Activated CD4-positive, alpha-beta memory T cell treated with anti-CD3 and anti-CD28 coated beads, Interleukin-2, amount 10 ng/mL, durations not matched to agents 7 days and 5 days (primary cell): ENCODE results near the gene ARRB1. TPM values are rescaled to one million over a fixed set of nuclear protein-coding genes. Genes with fewer than 3 reads are reported as not detected.
"Not testable (repeated sequence)": the region's sequence is repeated elsewhere in the genome, so short reads cannot be mapped to it uniquely, and the experiment has no call there.

Experiments
- CTCF ChIA-PET: fragments of 350-600 bp; sonication (Branson Sonifier 250); formaldehyde crosslinking; loops from one replicate; lab custom pipeline; 2021; ENCODE audit warnings: antibody characterized with exemption, inconsistent platforms; lab: Charles Lee
- POLR2A ChIA-PET: fragments of 350-600 bp; sonication (Branson Sonifier 250); formaldehyde crosslinking; loops from one replicate; lab custom pipeline; 2021; ENCODE audit warnings: antibody characterized with exemption; lab: Charles Lee
- DNase-seq: peaks from one replicate; pipeline ENCODE4 v3.0.0-alpha.2; 2020
- H3K27ac Mint-ChIP-seq: one replicate; pipeline ENCODE4 v1.8.0; 2021; ENCODE audit warnings: mild to moderate bottlenecking, mixed read lengths
- H3K27me3 Mint-ChIP-seq: one replicate; pipeline ENCODE4 v1.8.0; 2021; ENCODE audit warnings: mixed read lengths
- H3K36me3 Mint-ChIP-seq: one replicate; pipeline ENCODE4 v1.8.0; 2021; ENCODE audit warnings: low read depth, mixed read lengths
- H3K4me1 Mint-ChIP-seq: one replicate; pipeline ENCODE4 v1.8.0; 2021; ENCODE audit warnings: mixed read lengths
- H3K4me3 Mint-ChIP-seq: one replicate; pipeline ENCODE4 v1.8.0; 2021; ENCODE audit warnings: mild to moderate bottlenecking, mixed read lengths
- H3K9me3 Mint-ChIP-seq: one replicate; pipeline ENCODE4 v1.8.0; 2021; ENCODE audit warnings: mixed read lengths
- total RNA-seq, 2 experiments: library from RNA; stranded (reverse); gene quantifications; one replicate each; pipeline ENCODE4 v1.2.3, GENCODE V29; 2021

The ARRB1 gene
- total RNA-seq, 2 experiments from 2014 or later = 13.4 to 19.0 TPM

DNA sequence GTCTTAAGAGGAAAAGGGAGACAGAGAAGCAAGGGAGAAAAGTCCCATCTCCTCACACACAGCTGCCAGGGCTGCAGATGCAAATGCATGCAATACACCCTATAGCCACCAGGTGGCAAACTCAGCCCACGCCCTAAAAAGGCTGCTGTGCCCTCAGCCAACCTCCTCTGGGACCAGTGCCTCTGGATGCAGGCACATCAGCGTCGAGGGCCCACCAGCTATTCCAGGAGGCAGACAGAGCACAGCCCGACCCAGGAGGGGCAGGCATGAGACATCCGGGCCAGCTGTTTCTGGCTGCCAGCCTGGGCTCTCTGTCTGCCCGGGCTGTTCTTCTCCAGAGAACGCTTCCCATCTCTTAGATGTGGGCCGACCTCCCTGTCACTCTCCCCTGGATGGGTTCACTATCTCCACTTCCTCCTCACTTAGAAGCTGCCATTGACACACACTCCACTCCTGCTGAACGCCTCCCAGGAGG lies 71.2 kb downstream of the ARRB1 start:
- H3K27ac Mint-ChIP-seq = no peak overlapping the region

DNA sequence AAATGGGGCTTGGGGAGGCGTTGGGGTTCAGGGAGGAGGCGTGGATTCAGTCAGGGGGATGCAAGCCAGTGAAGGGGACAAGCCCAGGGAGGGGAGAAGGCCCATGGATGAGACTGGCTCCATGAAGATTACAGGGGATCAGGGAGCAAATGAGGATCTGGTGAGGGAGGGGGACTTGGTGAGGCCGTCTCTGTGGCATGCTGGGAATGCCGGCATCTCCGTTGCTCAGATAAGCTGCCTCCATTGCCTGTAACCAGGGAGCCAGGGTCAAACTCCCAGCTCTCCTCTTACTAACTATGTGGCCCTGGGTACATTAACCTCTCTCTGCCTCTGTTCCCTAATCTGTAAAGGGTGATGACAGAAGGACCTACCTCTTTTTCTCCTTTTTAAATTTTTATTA lies 72.2 kb downstream of the ARRB1 start:
- DNase-seq = no peak
- ChIA-PET CTCF (interaction anchor here (1.0 to 9.9 kb wide), 25 partner anchors 8 to 254 kb away, joined by 3 to 339 read pairs (median 5); no protein-coding TSS in a partner anchor), POLR2A (interaction anchor here (0.8 to 1.9 kb wide), 5 partner anchors 8 to 121 kb away, joined by 3 to 9 read pairs (median 3); no protein-coding TSS in a partner anchor)
- Mint-ChIP-seq H3K4me3 (no peak overlapping the region), H3K27ac (no peak overlapping the region), H3K9me3 (no peaks in the 10 kb centered on the region), H3K4me1 (peaks cover 25% of the 10 kb centered on the region), H3K27me3 (no peaks in the 10 kb centered on the region), H3K36me3 (peaks cover 6% of the 10 kb centered on the region)

More for the DNA sequence above, 71.2 kb downstream of the ARRB1 start:
- Mint-ChIP-seq H3K9me3 (no peaks in the 10 kb centered on the region), H3K36me3 (peaks cover 6% of the 10 kb centered on the region), H3K4me3 (no peak overlapping the region), H3K27me3 (no peaks in the 10 kb centered on the region), H3K4me1 (peaks cover 24% of the 10 kb centered on the region)
- CTCF ChIA-PET = interaction anchor here (0.6 to 9.9 kb wide), 33 partner anchors 9 to 253 kb away, joined by 3 to 339 read pairs (median 5); no protein-coding TSS in a partner anchor
- peak; percentile 82 for DNase-seq
- POLR2A ChIA-PET = interaction anchor here (0.8 to 1.9 kb wide), 7 partner anchors 9 to 120 kb away, joined by 3 to 9 read pairs (median 3); no protein-coding TSS in a partner anchor

DNA sequence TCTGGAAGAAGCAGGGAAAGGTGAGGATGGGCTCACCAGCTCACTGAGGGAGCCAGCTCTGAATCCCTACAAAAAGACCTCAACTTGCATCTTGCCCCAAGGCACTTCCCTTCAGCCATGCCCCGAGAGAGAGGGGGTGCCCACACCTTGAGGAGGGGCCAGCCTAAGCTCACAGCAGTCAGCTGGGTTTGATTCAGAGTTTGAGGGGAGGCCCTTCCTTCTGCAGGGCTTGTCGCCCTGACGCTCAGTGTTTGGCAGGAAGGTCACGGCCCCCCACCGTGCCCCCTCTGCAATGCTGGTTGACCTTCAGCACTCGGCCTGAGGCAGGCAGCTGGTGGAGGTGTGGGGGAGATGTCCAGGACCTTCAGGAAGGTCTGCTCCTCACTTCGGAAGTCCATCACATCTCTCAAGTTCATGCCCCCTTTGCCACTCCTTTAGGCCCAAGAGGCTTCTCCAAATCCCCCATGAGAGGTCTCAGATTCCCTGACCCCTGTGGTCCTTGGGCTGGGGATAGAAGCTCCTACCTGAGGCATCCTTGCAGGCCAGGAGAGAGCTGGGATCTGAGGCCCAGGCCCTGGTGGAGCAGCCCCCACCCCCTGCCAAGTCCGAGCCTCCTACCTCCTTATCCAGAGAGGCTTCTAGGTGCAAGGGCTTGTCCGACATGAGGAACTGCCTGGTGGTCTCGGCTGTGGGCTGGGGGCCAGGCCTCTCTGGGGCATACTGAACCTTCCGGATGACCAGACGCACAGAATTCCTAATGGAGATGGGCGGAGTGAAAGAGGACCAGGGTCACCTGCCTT lies 73.3 kb downstream of the ARRB1 start:
- Mint-ChIP-seq H3K27me3 (no peaks in the 10 kb centered on the region), H3K4me1 (peaks cover 33% of the 10 kb centered on the region), H3K4me3 (no peak overlapping the region), H3K9me3 (no peaks in the 10 kb centered on the region), H3K36me3 (peaks cover 6% of the 10 kb centered on the region), H3K27ac (peak overlapping the region; percentile 1)
- POLR2A ChIA-PET = interaction anchor here (1.9 kb wide), 1 partner anchor 122 kb away, joined by 9 read pairs; no protein-coding TSS in a partner anchor
- DNase-seq = no peak
- CTCF ChIA-PET = interaction anchor here (1.3 to 9.9 kb wide), 6 partner anchors 7 to 173 kb away, joined by 3 to 339 read pairs (median 10); partner anchors contain the start of gene RPS3

DNA sequence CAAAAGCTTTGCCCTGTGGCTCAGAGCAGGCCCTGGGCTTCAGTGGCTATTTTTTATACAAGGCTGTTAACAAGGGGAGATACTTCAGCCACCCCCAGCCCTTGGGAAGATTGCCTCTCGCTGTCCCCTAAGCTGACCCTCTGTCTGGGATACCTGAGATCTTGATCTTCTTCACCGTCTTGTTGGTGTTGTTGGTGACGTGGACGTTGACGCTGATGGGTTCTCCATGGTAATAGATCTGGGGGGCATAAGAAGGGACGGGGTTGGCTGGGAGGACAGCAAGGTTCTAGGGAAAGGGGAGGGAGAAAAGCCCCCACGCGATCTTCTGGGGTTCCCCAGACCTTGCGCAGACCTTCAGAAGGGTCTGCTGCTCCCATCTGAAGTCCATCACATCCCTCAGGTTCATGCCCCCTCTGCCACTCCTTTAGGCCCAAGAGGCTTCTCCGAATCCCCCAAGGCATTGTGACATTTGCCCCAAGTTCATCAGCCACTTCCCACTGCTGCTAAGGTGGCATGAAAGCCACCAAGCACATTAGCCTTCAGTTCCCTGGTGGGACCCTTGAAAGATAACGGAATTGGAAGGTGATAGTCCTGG lies 74.2 kb downstream of the ARRB1 start:
- peaks cover 40% of the 10 kb centered on the region for H3K4me1 Mint-ChIP-seq
- CTCF ChIA-PET = interaction anchor here (1.1 to 9.9 kb wide), 12 partner anchors 13 to 257 kb away, joined by 3 to 339 read pairs (median 10); partner anchors contain the start of genes RPS3 and TPBGL
- H3K27me3 Mint-ChIP-seq = no peaks in the 10 kb centered on the region
- H3K36me3 Mint-ChIP-seq = peaks cover 6% of the 10 kb centered on the region
- H3K9me3 Mint-ChIP-seq = no peaks in the 10 kb centered on the region
- no peak for DNase-seq
- POLR2A ChIA-PET = interaction anchor here (2.0 to 2.8 kb wide), 5 partner anchors 29 to 122 kb away, joined by 8 to 29 read pairs (median 13); partner anchors contain the start of gene RPS3
- H3K27ac Mint-ChIP-seq = peak overlapping the region; percentile 95
- H3K4me3 Mint-ChIP-seq = no peak overlapping the region

DNA sequence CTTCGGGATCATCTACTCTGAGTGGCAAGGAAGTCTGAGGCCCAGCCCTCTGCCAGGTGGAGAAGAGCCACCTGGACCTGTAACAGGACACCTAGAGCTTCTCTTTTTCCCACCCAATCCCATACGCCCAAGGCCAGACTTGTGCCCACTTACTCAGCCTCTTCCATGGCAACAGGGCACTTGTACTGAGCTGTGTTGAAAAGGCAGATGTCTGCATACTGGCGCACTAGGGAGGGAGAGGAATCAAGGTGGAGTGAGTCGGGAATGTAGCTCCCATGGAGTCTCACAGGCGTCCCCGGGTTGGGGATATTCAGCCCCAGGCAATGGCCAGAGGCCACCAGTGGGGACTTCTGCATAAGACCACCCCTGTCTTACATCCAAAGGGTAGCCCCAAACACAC lies 74.8 kb downstream of the ARRB1 start:
- peak; percentile 13 for DNase-seq
- no peak overlapping the region for H3K4me3 Mint-ChIP-seq
- no peaks in the 10 kb centered on the region for H3K9me3 Mint-ChIP-seq
- CTCF ChIA-PET = interaction anchor here (0.8 to 9.9 kb wide), 17 partner anchors 10 to 258 kb away, joined by 3 to 339 read pairs (median 9); partner anchors contain the start of genes RPS3 and TPBGL
- peak overlapping the region; percentile 95 for H3K27ac Mint-ChIP-seq
- H3K27me3 Mint-ChIP-seq = no peaks in the 10 kb centered on the region
- POLR2A ChIA-PET = interaction anchor here (1.1 to 2.8 kb wide), 11 partner anchors 28 to 328 kb away, joined by 3 to 29 read pairs (median 6); partner anchors contain the start of genes RPS3, SPCS2 and XRRA1
- peaks cover 40% of the 10 kb centered on the region for H3K4me1 Mint-ChIP-seq
- peaks cover 6% of the 10 kb centered on the region for H3K36me3 Mint-ChIP-seq

DNA sequence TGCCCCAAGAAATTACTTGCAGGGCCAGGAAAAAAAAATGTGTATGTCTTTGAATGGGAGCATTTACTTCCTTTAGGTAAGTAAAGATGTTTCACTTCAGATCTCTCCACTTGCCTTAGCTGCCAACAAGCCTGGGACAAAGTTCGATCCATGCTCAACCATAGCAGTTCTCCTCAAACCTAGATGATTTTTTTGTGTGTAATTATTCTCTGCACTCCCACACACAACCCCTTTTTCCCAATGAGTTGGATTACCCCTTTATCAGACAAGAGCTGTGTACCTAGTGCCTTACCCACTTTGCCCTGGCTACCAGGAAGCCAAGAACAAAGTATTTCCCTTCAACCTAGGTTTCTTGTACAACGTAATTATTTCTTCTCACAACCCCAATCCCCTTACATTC lies 75.3 kb downstream of the ARRB1 start:
- POLR2A ChIA-PET = interaction anchor here (0.7 to 2.8 kb wide), 19 partner anchors 10 to 327 kb away, joined by 3 to 29 read pairs (median 5); partner anchors contain the start of genes RPS3, SPCS2 and XRRA1
- Mint-ChIP-seq H3K4me1 (peaks cover 40% of the 10 kb centered on the region), H3K27ac (peak overlapping the region; percentile 95), H3K4me3 (no peak overlapping the region), H3K36me3 (peaks cover 6% of the 10 kb centered on the region), H3K27me3 (no peaks in the 10 kb centered on the region), H3K9me3 (no peaks in the 10 kb centered on the region)
- CTCF ChIA-PET = interaction anchor here (0.8 to 9.9 kb wide), 20 partner anchors 10 to 783 kb away, joined by 3 to 339 read pairs (median 7); partner anchors contain the start of genes LIPT2, RPS3 and TPBGL
- DNase-seq = peak; percentile 6

DNA sequence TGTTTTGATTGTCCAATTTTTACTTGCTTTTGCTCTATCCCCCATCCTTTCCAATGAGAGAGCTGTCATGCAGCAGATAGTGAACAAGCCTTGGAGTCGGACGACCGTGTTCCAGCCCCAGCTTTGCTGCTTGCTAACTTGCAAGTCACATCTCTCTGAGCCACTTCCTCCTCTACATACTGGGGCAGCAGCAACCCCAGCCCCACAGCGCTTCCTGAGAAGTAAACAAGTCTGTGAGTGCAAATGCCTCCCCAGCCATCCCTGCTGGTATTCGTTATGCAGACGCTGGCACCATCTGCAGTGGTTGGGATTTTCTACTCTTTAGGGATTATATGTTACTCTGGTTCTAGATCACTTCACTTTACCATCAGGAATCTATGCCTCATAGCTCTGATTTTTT lies 75.9 kb downstream of the ARRB1 start:
- CTCF ChIA-PET = interaction anchor here (0.6 to 9.9 kb wide), 19 partner anchors 11 to 782 kb away, joined by 3 to 339 read pairs (median 8); partner anchors contain the start of genes LIPT2, RPS3 and TPBGL
- peaks cover 40% of the 10 kb centered on the region for H3K4me1 Mint-ChIP-seq
- H3K27ac Mint-ChIP-seq = peak overlapping the region; percentile 95
- no peaks in the 10 kb centered on the region for H3K27me3 Mint-ChIP-seq
- H3K36me3 Mint-ChIP-seq = peaks cover 6% of the 10 kb centered on the region
- no peaks in the 10 kb centered on the region for H3K9me3 Mint-ChIP-seq
- peak; percentile 84 for DNase-seq
- POLR2A ChIA-PET = interaction anchor here (0.6 to 2.8 kb wide), 28 partner anchors 10 to 1497 kb away, joined by 3 to 29 read pairs (median 5); partner anchors contain the start of genes NEU3, RPS3, SERPINH1 and SPCS2
- peak overlapping the region; percentile 62 for H3K4me3 Mint-ChIP-seq

DNA sequence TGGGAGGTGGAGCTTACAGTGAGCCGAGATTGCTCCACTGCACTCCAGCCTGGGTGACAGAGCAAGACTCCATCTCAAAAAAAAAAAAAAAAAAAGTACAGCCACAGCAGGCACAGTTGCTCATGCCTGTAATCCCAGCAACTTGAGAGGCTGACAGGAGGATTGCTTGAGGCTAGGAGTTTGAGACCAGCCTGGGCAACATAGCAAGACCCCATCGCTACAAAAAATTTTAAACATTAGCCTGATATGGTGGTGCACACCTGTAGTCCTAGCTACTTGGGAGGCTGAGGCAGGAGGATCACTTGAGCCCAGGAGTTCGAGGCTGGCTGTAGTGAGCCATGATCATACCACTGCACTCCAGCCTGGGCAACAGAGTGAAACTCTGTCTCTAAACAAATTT lies 76.7 kb downstream of the ARRB1 start:
- not testable (repeated sequence) for H3K36me3 Mint-ChIP-seq

DNA sequence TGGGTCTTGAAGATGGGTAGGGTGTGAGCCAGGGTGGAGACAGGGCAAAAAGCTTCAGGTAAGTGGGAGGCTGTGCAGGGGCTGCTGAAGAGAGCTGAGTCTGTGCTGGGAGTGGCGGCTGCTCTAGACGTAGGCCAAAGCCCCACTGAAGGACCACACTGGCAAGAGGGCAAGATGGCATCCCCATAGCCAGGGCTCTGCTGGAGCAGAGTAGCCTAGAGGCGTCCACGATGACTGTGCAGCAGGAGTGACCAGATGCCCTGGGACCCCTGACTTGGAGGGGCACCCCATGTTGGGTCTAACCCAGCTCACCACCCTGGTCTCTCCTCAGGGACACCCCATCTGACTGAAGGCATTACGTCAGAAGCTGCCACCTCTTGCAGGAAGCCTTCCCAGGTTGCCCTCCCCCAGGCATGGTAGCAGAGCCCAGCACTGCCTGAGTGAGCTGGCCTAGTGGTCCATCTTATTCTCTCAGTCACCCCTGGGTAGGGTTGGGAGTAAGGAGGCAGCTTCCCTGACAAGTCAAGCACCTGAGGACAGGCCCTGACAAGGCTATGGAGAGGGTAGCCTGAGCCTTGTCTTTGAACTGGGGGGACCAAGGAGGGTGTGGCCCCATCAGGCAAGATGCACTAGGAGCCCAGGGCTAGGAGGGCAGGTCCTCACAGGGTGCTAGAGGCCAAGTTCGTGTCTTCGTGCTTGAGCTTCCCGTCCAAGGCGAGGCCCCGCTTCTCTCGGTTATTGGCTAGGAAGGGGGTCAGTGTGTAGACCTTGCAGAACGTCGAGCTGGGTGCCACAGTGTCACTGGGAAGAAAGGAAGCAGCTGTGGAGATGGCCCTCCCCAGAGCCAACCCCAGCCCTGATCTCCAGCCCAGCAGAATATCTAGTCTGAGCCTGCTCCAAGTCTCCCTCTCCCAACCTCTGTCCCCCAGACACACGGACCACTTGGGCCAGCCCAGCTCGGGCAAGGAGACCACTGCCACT lies 77.8 kb downstream of the ARRB1 start:
- Mint-ChIP-seq H3K36me3 (peaks cover 6% of the 10 kb centered on the region), H3K27ac (peak overlapping the region; percentile 77), H3K4me3 (no peak overlapping the region), H3K27me3 (no peaks in the 10 kb centered on the region), H3K4me1 (peaks cover 40% of the 10 kb centered on the region), H3K9me3 (no peaks in the 10 kb centered on the region)
- no peak for DNase-seq
- POLR2A ChIA-PET = interaction anchor here (1.1 kb wide), 1 partner anchor 107 kb away, joined by 3 read pairs; no protein-coding TSS in a partner anchor
- CTCF ChIA-PET = interaction anchor here (0.7 to 9.9 kb wide), 8 partner anchors 21 to 132 kb away, joined by 3 to 339 read pairs (median 4); partner anchors contain the start of gene TPBGL

More for the DNA sequence above, 76.7 kb downstream of the ARRB1 start:
- H3K9me3 Mint-ChIP-seq, H3K27me3 Mint-ChIP-seq, H3K4me3 Mint-ChIP-seq: not testable (repeated sequence)
- peak overlapping the region; percentile 16 for H3K27ac Mint-ChIP-seq
- ChIA-PET CTCF (interaction anchor here (0.7 to 9.9 kb wide), 14 partner anchors 22 to 782 kb away, joined by 3 to 339 read pairs (median 9); partner anchors contain the start of genes LIPT2, RPS3 and TPBGL), POLR2A (interaction anchor here (1.1 to 2.8 kb wide), 12 partner anchors 9 to 287 kb away, joined by 3 to 29 read pairs (median 5); partner anchors contain the start of genes NEU3, RPS3 and SERPINH1)
- DNase-seq = peak; percentile 5
- peaks cover 40% of the 10 kb centered on the region for H3K4me1 Mint-ChIP-seq

DNA sequence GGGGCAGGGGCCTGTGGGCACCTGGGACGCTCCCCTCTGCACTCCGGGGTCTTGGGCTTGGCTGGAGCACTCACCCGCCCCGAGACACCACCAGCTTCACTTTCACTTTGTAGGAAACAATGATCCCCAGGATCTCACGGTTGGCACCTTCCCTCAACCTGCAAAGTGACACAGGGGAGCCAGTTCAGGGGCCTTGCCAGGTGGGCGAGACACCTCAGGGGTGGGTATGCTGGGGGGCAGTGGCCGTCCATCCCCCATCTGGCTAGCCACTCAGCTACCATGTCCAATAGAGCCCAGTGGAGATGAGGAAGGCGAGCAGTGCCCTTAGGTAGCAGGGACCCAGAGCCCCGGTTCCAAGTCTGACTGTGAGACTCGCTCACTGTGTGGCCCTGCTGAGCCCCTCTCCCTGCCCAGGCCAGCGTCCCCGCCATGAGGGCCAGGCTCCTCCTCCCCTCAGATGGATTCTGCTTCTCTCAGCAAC lies 78.6 kb downstream of the ARRB1 start:
- Mint-ChIP-seq H3K4me1 (peaks cover 40% of the 10 kb centered on the region), H3K36me3 (peaks cover 6% of the 10 kb centered on the region), H3K27me3 (no peaks in the 10 kb centered on the region), H3K4me3 (no peak overlapping the region), H3K27ac (peak overlapping the region; percentile 49), H3K9me3 (no peaks in the 10 kb centered on the region)
- CTCF ChIA-PET = interaction anchor here (0.7 to 9.0 kb wide), 8 partner anchors 20 to 131 kb away, joined by 3 to 97 read pairs (median 4); partner anchors contain the start of gene TPBGL
- POLR2A ChIA-PET = interaction anchor here (0.9 kb wide), 1 partner anchor 24 kb away, joined by 3 read pairs; no protein-coding TSS in a partner anchor
- no peak for DNase-seq
